Activated T-helper 1 cell treated with anti-CD3 and anti-CD28 coated beads, Interleukin-12 subunit alpha, Interleukin-12 subunit beta, Interleukin-2, Interleukin-4 antibody, amounts not matched to agents 30 ng/mL and 10 ng/mL and 1 ng/mL, durations not matched to agents 14 hours and 24 hours and 36 hours (primary cell): ENCODE measurements around the gene PSG6. TPM values are rescaled to one million over a fixed set of nuclear protein-coding genes. Genes with fewer than 3 reads are reported as not detected.
"Not testable (repeated sequence)": the region's sequence is repeated elsewhere in the genome, so short reads cannot be mapped to it uniquely, and the experiment has no call there.

Source experiments
- DNase-seq: peaks from one replicate; pipeline ENCODE4 v3.0.0; 2021; ENCODE audit warnings: low spot score
- H3K27ac Mint-ChIP-seq: one replicate; pipeline ENCODE4 v1.8.0; 2021; ENCODE audit warnings: mild to moderate bottlenecking, mixed read lengths
- H3K27me3 Mint-ChIP-seq: one replicate; pipeline ENCODE4 v1.8.0; 2022; ENCODE audit warnings: mild to moderate bottlenecking, moderate library complexity, mixed read lengths; ENCODE audit not compliant: insufficient read depth
- H3K36me3 Mint-ChIP-seq: one replicate; pipeline ENCODE4 v1.8.0; 2021; ENCODE audit warnings: low read depth, mixed read lengths
- H3K4me1 Mint-ChIP-seq: one replicate; pipeline ENCODE4 v1.8.0; 2021; ENCODE audit warnings: low read depth, mixed read lengths
- H3K4me3 Mint-ChIP-seq: one replicate; pipeline ENCODE4 v1.8.0; 2021; ENCODE audit warnings: mild to moderate bottlenecking, moderate library complexity, mixed read lengths
- H3K9me3 Mint-ChIP-seq: one replicate; pipeline ENCODE4 v1.8.0; 2021; ENCODE audit warnings: mixed read lengths
- intact Hi-C: fragments of 100-400 bp; cut with micrococcal nuclease; formaldehyde crosslinking; loops from one replicate; pipeline ENCODE4 v1.15.1; 2024
- total RNA-seq: library from RNA; stranded (reverse); gene quantifications from 2 replicates; pipeline ENCODE4 v1.2.3, GENCODE V29; 2022

PSG6 gene
- total RNA-seq, 1 donor from 2014 or later, result not detected

GRCh38 chr19:42897729-42898128 lies 20.0 kb downstream of the PSG6 start:
- DNase-seq, H3K27ac Mint-ChIP-seq, intact Hi-C loops, H3K4me1 Mint-ChIP-seq, H3K36me3 Mint-ChIP-seq, H3K9me3 Mint-ChIP-seq, H3K27me3 Mint-ChIP-seq, H3K4me3 Mint-ChIP-seq: not testable (repeated sequence)

GRCh38 chr19:42890446-42890845 lies 27.2 kb downstream of the PSG6 start:
- DNase-seq, H3K4me1 Mint-ChIP-seq, H3K36me3 Mint-ChIP-seq, intact Hi-C loops, H3K27me3 Mint-ChIP-seq, H3K4me3 Mint-ChIP-seq, H3K27ac Mint-ChIP-seq: not testable (repeated sequence)
- peaks cover 11% of the 10 kb centered on the region for H3K9me3 Mint-ChIP-seq

GRCh38 chr19:42887876-42888445 lies 29.7 kb downstream of the PSG6 start:
- H3K36me3 Mint-ChIP-seq, H3K4me3 Mint-ChIP-seq, H3K27ac Mint-ChIP-seq, H3K9me3 Mint-ChIP-seq, intact Hi-C loops, H3K27me3 Mint-ChIP-seq, DNase-seq, H3K4me1 Mint-ChIP-seq: not testable (repeated sequence)

- H3K36me3 Mint-ChIP-seq, H3K9me3 Mint-ChIP-seq, H3K27ac Mint-ChIP-seq, DNase-seq, H3K4me1 Mint-ChIP-seq, H3K27me3 Mint-ChIP-seq, intact Hi-C loops, H3K4me3 Mint-ChIP-seq: not testable (repeated sequence)
Observed at GRCh38 chr19:42882730-42883129, 35.0 kb downstream of the PSG6 start.

GRCh38 chr19:42882010-42882409 lies 35.7 kb downstream of the PSG6 start:
- H3K36me3 Mint-ChIP-seq, intact Hi-C loops, H3K4me1 Mint-ChIP-seq, DNase-seq, H3K27me3 Mint-ChIP-seq, H3K27ac Mint-ChIP-seq, H3K4me3 Mint-ChIP-seq, H3K9me3 Mint-ChIP-seq: not testable (repeated sequence)

GRCh38 chr19:42881279-42881678 lies 36.4 kb downstream of the PSG6 start:
- H3K9me3 Mint-ChIP-seq, H3K4me1 Mint-ChIP-seq, DNase-seq, intact Hi-C loops, H3K27ac Mint-ChIP-seq, H3K4me3 Mint-ChIP-seq, H3K27me3 Mint-ChIP-seq, H3K36me3 Mint-ChIP-seq: not testable (repeated sequence)

GRCh38 chr19:42880621-42881020 lies 37.1 kb downstream of the PSG6 start:
- H3K36me3 Mint-ChIP-seq, H3K4me3 Mint-ChIP-seq, intact Hi-C loops: not testable (repeated sequence)

GRCh38 chr19:42879613-42880012 lies 38.1 kb downstream of the PSG6 start, which contains the start of gene PSG1:
Gene PSG1 (minus strand): TSS chr19:42879713. CDS start chr19:42879581, 132 bp downstream.
- Mint-ChIP-seq H3K27ac (no peak within 1 kb of the TSS), H3K4me3 (no peak within 1 kb of the TSS), H3K36me3 (no peaks in the 10 kb centered on the region), H3K27me3 (no peaks in the 10 kb centered on the region), H3K4me1 (no peaks in the 10 kb centered on the region), H3K9me3 (no peaks in the 10 kb centered on the region)
- intact Hi-C loops, result no loop called here
- no peak for DNase-seq

More at GRCh38 chr19:42880621-42881020, 37.1 kb downstream of the PSG6 start:
- H3K27me3 Mint-ChIP-seq, DNase-seq, H3K4me1 Mint-ChIP-seq, H3K27ac Mint-ChIP-seq, H3K9me3 Mint-ChIP-seq: not testable (repeated sequence)

- DNase-seq, H3K36me3 Mint-ChIP-seq, H3K4me3 Mint-ChIP-seq, H3K27me3 Mint-ChIP-seq, intact Hi-C loops, H3K9me3 Mint-ChIP-seq, H3K27ac Mint-ChIP-seq, H3K4me1 Mint-ChIP-seq: not testable (repeated sequence)
Observed at GRCh38 chr19:42876596-42876995, 41.1 kb downstream of the PSG6 start.

GRCh38 chr19:42875881-42876280 lies 41.8 kb downstream of the PSG6 start:
- H3K27ac Mint-ChIP-seq, H3K27me3 Mint-ChIP-seq, H3K4me1 Mint-ChIP-seq, H3K9me3 Mint-ChIP-seq, intact Hi-C loops, DNase-seq, H3K36me3 Mint-ChIP-seq, H3K4me3 Mint-ChIP-seq: not testable (repeated sequence)

GRCh38 chr19:42874901-42875813 lies 42.5 kb downstream of the PSG6 start:
- H3K4me1 Mint-ChIP-seq, DNase-seq, H3K9me3 Mint-ChIP-seq, H3K27me3 Mint-ChIP-seq, H3K4me3 Mint-ChIP-seq, H3K36me3 Mint-ChIP-seq, intact Hi-C loops, H3K27ac Mint-ChIP-seq: not testable (repeated sequence)

GRCh38 chr19:42874136-42874535 lies 43.6 kb downstream of the PSG6 start:
- H3K27ac Mint-ChIP-seq, result not testable (repeated sequence)

GRCh38 chr19:42872608-42873007 lies 45.1 kb downstream of the PSG6 start:
- Mint-ChIP-seq H3K27ac (no peak overlapping the region), H3K4me3 (no peak overlapping the region), H3K4me1 (no peaks in the 10 kb centered on the region), H3K27me3 (peaks cover 2% of the 10 kb centered on the region), H3K9me3 (no peaks in the 10 kb centered on the region), H3K36me3 (no peaks in the 10 kb centered on the region)
- no peak for DNase-seq
- intact Hi-C loops, result no loop called here

More at GRCh38 chr19:42874136-42874535, 43.6 kb downstream of the PSG6 start:
- intact Hi-C loops, H3K27me3 Mint-ChIP-seq, H3K4me1 Mint-ChIP-seq, H3K4me3 Mint-ChIP-seq, H3K9me3 Mint-ChIP-seq, H3K36me3 Mint-ChIP-seq, DNase-seq: not testable (repeated sequence)
